ENCODE measurements around the gene MZT2A. TPM values are rescaled to one million over a fixed set of nuclear protein-coding genes. Genes with fewer than 3 reads are reported as not detected.
"Not testable (repeated sequence)": the region's sequence is repeated elsewhere in the genome, so short reads cannot be mapped to it uniquely, and the experiment has no call there.

Gene MZT2A, protein sequence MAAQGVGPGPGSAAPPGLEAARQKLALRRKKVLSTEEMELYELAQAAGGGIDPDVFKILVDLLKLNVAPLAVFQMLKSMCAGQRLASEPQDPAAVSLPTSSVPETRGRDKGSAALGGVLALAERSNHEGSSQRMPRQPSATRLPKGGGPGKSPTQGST
- 65.3 TPM for total RNA-seq
- 111 TPM for polyA plus RNA-seq (ENCODE audit: insufficient read depth, low read depth, low replicate concordance)
- long read RNA-seq, donor 1, transcript MZT2A-201 (3 exons, 624 nt) = major isoform, 49 of 75 reads
- long read RNA-seq, donor 1, partial matches to known transcripts = 22 of 75 reads
- long read RNA-seq, donor 1, other reads (novel, unspliced or antisense) = 0 of 75 reads
- long read RNA-seq, donor 2, transcript MZT2A-201 (3 exons, 624 nt) = major isoform, 56 of 72 reads
- long read RNA-seq, donor 2, partial matches to known transcripts = 14 of 72 reads
- long read RNA-seq, donor 2, other reads (novel, unspliced or antisense) = 0 of 72 reads
- long read RNA-seq, donor 3, transcript MZT2A-201 (3 exons, 624 nt) = major isoform, 45 of 135 reads
- long read RNA-seq, donor 3, partial matches to known transcripts = 85 of 135 reads
- long read RNA-seq, donor 3, other reads (novel, unspliced or antisense) = 0 of 135 reads
- long read RNA-seq, donor 4, transcript MZT2A-201 (3 exons, 624 nt) = major isoform, 46 of 55 reads
- long read RNA-seq, donor 4, partial matches to known transcripts = 6 of 55 reads
- long read RNA-seq, donor 4, other reads (novel, unspliced or antisense) = 0 of 55 reads
- long read RNA-seq, donor 5, partial matches to known transcripts = 0 of 5 reads
- long read RNA-seq, donor 5, other reads (novel, unspliced or antisense) = 0 of 5 reads
- long read RNA-seq, donor 6, transcript MZT2A-201 (3 exons, 624 nt) = major isoform, 54 of 76 reads
- long read RNA-seq, donor 6, partial matches to known transcripts = 22 of 76 reads
- long read RNA-seq, donor 6, other reads (novel, unspliced or antisense) = 0 of 76 reads
- long read RNA-seq, donor 7, transcript MZT2A-201 (3 exons, 624 nt) = major isoform, 18 of 34 reads
- long read RNA-seq, donor 7, partial matches to known transcripts = 10 of 34 reads
- long read RNA-seq, donor 7, other reads (novel, unspliced or antisense) = 2 of 34 reads
- long read RNA-seq, donor 8, transcript MZT2A-201 (3 exons, 624 nt) = major isoform, 53 of 73 reads
- long read RNA-seq, donor 8, transcript MZT2A-204 (4 exons, 980 nt) = minor isoform, 7 of 73 reads
- long read RNA-seq, donor 8, partial matches to known transcripts = 12 of 73 reads
- long read RNA-seq, donor 8, other reads (novel, unspliced or antisense) = 0 of 73 reads
- long read RNA-seq, donor 9, transcript MZT2A-201 (3 exons, 624 nt) = major isoform, 22 of 42 reads
- long read RNA-seq, donor 9, partial matches to known transcripts = 18 of 42 reads
- long read RNA-seq, donor 9, other reads (novel, unspliced or antisense) = 0 of 42 reads
- long read RNA-seq, donor 10, transcript MZT2A-201 (3 exons, 624 nt) = major isoform, 46 of 166 reads
- long read RNA-seq, donor 10, partial matches to known transcripts = 115 of 166 reads
- long read RNA-seq, donor 10, other reads (novel, unspliced or antisense) = 0 of 166 reads

GRCh38 chr2:131492015-131492417 is at the start of gene MZT2A:
Gene MZT2A (minus strand): TSS chr2:131492397. CDS start chr2:131492376, 21 bp downstream.
- H3K27me3 ChIP-seq (ENCODE audit: control insufficient read depth, insufficient read depth, low read length); H3K9me3 ChIP-seq (ENCODE audit: control insufficient read depth in 2 of 3, insufficient read depth in 1 of 3, low read length in 3 of 3); H3K36me3 ChIP-seq (ENCODE audit: control insufficient read depth in 2 of 3, insufficient read depth in 3 of 3, low read length in 3 of 3); FAIRE-seq; intact Hi-C loops (cut with DNase I): not testable (repeated sequence)
- TF ChIP-seq, protein P1, sequence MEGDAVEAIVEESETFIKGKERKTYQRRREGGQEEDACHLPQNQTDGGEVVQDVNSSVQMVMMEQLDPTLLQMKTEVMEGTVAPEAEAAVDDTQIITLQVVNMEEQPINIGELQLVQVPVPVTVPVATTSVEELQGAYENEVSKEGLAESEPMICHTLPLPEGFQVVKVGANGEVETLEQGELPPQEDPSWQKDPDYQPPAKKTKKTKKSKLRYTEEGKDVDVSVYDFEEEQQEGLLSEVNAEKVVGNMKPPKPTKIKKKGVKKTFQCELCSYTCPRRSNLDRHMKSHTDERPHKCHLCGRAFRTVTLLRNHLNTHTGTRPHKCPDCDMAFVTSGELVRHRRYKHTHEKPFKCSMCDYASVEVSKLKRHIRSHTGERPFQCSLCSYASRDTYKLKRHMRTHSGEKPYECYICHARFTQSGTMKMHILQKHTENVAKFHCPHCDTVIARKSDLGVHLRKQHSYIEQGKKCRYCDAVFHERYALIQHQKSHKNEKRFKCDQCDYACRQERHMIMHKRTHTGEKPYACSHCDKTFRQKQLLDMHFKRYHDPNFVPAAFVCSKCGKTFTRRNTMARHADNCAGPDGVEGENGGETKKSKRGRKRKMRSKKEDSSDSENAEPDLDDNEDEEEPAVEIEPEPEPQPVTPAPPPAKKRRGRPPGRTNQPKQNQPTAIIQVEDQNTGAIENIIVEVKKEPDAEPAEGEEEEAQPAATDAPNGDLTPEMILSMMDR (IDR thresholded peaks at IDR 0.05; ENCODE audit: borderline replicate concordance, extremely low read depth, insufficient read depth) = peak; percentile 46
- H3K4me3 ChIP-seq (ENCODE audit: low read length in 3 of 3) = peak within 1 kb of the TSS; percentile 65 to 89 (median 87)
- DNase-seq = peak in 3 of 5 donors; percentile 37 to 84 (median 83)
- peaks cover 0 to 14% (median 0%) of the 10 kb centered on the region in 3 donors for H3K4me1 ChIP-seq (ENCODE audit: control insufficient read depth in 2 of 3, insufficient read depth in 2 of 3, low read depth in 1 of 3, low read length in 3 of 3)
- H3K9ac ChIP-seq (ENCODE audit: low read length in 3 of 3) = peak within 1 kb of the TSS; percentile 48 to 82 (median 59)
- peak within 1 kb of the TSS; percentile 80 to 82 for H3K27ac ChIP-seq (ENCODE audit: low read depth in 2 of 2, low read length in 2 of 2)

GRCh38 chr2:131538856-131539255 is 46.7 kb upstream of the MZT2A start:
- H3K27me3 ChIP-seq (ENCODE audit: control insufficient read depth, insufficient read depth, low read length); intact Hi-C loops (cut with DNase I); H3K36me3 ChIP-seq (ENCODE audit: control insufficient read depth in 2 of 3, insufficient read depth in 3 of 3, low read length in 3 of 3); FAIRE-seq; H3K27ac ChIP-seq (ENCODE audit: low read depth in 2 of 2, low read length in 2 of 2); H3K4me1 ChIP-seq (ENCODE audit: control insufficient read depth in 2 of 3, insufficient read depth in 2 of 3, low read depth in 1 of 3, low read length in 3 of 3); DNase-seq; H3K4me3 ChIP-seq (ENCODE audit: low read length in 3 of 3); H3K9ac ChIP-seq (ENCODE audit: low read length in 3 of 3); H3K9me3 ChIP-seq (ENCODE audit: control insufficient read depth in 2 of 3, insufficient read depth in 1 of 3, low read length in 3 of 3): not testable (repeated sequence)

- H3K9me3 ChIP-seq (ENCODE audit: control insufficient read depth in 2 of 3, insufficient read depth in 1 of 3, low read length in 3 of 3); H3K27ac ChIP-seq (ENCODE audit: low read depth in 2 of 2, low read length in 2 of 2); H3K4me1 ChIP-seq (ENCODE audit: control insufficient read depth in 2 of 3, insufficient read depth in 2 of 3, low read depth in 1 of 3, low read length in 3 of 3); H3K27me3 ChIP-seq (ENCODE audit: control insufficient read depth, insufficient read depth, low read length); FAIRE-seq; H3K4me3 ChIP-seq (ENCODE audit: low read length in 3 of 3); H3K9ac ChIP-seq (ENCODE audit: low read length in 3 of 3); intact Hi-C loops (cut with DNase I); H3K36me3 ChIP-seq (ENCODE audit: control insufficient read depth in 2 of 3, insufficient read depth in 3 of 3, low read length in 3 of 3): not testable (repeated sequence)
- DNase-seq = peak in 1 of 5 donors; percentile 60
Measured at GRCh38 chr2:131536841-131537240, 44.6 kb upstream of the MZT2A start.

- DNase-seq = peak in 1 of 5 donors; percentile 52
- H3K4me1 ChIP-seq (ENCODE audit: control insufficient read depth in 2 of 3, insufficient read depth in 2 of 3, low read depth in 1 of 3, low read length in 3 of 3); H3K27me3 ChIP-seq (ENCODE audit: control insufficient read depth, insufficient read depth, low read length); H3K9me3 ChIP-seq (ENCODE audit: control insufficient read depth in 2 of 3, insufficient read depth in 1 of 3, low read length in 3 of 3); H3K27ac ChIP-seq (ENCODE audit: low read depth in 2 of 2, low read length in 2 of 2); H3K36me3 ChIP-seq (ENCODE audit: control insufficient read depth in 2 of 3, insufficient read depth in 3 of 3, low read length in 3 of 3); H3K4me3 ChIP-seq (ENCODE audit: low read length in 3 of 3); FAIRE-seq; H3K9ac ChIP-seq (ENCODE audit: low read length in 3 of 3); intact Hi-C loops (cut with DNase I): not testable (repeated sequence)
Measured at GRCh38 chr2:131535951-131536826, 44.0 kb upstream of the MZT2A start.

Measured in kidney (tissue), 22 donors.